Liver (tissue), 9 donors: ENCODE measurements around the gene TPRA1. TPM values are rescaled to one million over a fixed set of nuclear protein-coding genes. Genes with fewer than 3 reads are reported as not detected.

ENCODE experiments used
- DNase-seq: peaks from one replicate; pipeline ENCODE4 v3.0.0-alpha.2; 2017; ENCODE audit warnings: low spot score
- H3K27ac ChIP-seq, 2 donors: one replicate each; pipeline ENCODE4 v1.7.0; 2013; ENCODE audit warnings: inconsistent platforms in 2 of 2, low read length in 2 of 2, control low read depth in 1 of 2, low read depth in 1 of 2, mild to moderate bottlenecking in 1 of 2
- H3K27me3 ChIP-seq, 4 donors: one replicate each; pipeline versions ENCODE4 v1.6.1 to v1.7.0; 2013; ENCODE audit warnings: low read length in 3 of 4, inconsistent platforms in 1 of 4, mild to moderate bottlenecking in 1 of 4, moderate library complexity in 1 of 4; ENCODE audit not compliant: control insufficient read depth in 4 of 4, insufficient read depth in 4 of 4
- H3K36me3 ChIP-seq, 4 donors: one replicate each; pipeline versions ENCODE4 v1.6.1 to v1.7.0; 2013; ENCODE audit warnings: low read length in 3 of 4, mild to moderate bottlenecking in 3 of 4, low read depth in 1 of 4, moderate library complexity in 1 of 4; ENCODE audit not compliant: control insufficient read depth in 4 of 4, insufficient read depth in 3 of 4
- H3K4me1 ChIP-seq, 4 donors: one replicate each; pipeline versions ENCODE4 v1.6.1 to v1.7.0; 2013; ENCODE audit warnings: low read length in 3 of 4, mild to moderate bottlenecking in 3 of 4, moderate library complexity in 1 of 4; ENCODE audit not compliant: control insufficient read depth in 4 of 4, insufficient read depth in 4 of 4
- H3K4me3 ChIP-seq, 3 donors: one replicate each; pipeline versions ENCODE4 v1.6.1 to v1.7.0; 2013; ENCODE audit warnings: low read length in 3 of 3, control low read depth in 1 of 3, low read depth in 1 of 3, mild to moderate bottlenecking in 1 of 3
- H3K9ac ChIP-seq, 2 donors: one replicate each; pipeline ENCODE4 v1.7.0; 2013; ENCODE audit warnings: low read length in 2 of 2, mild to moderate bottlenecking in 2 of 2, moderate library complexity in 2 of 2, control low read depth in 1 of 2, low read depth in 1 of 2
- H3K9me3 ChIP-seq, 4 donors: one replicate each; pipeline versions ENCODE4 v1.6.1 to v1.7.0; 2013; ENCODE audit warnings: low read length in 3 of 4; ENCODE audit not compliant: control insufficient read depth in 4 of 4
- ATF3 ChIP-seq: IDR thresholded peaks from 2 replicates; pipeline ENCODE4 v1.6.1; 2016; ENCODE audit warnings: antibody characterized with exemption
- CTCF ChIP-seq: fragments of 150-350 bp; IDR thresholded peaks from 2 replicates; pipeline ENCODE4 v1.5.1; 2017; ENCODE audit warnings: improper control_type of control experiment, low read depth, low read length; ENCODE audit not compliant: missing input control
- EGR1 ChIP-seq, 2 donors: IDR thresholded peaks; 2 replicates each; pipeline ENCODE4 v1.6.1; 2016 to 2018; ENCODE audit warnings: antibody characterized with exemption in 2 of 2, low read depth in 2 of 2
- FOXA1 ChIP-seq: IDR thresholded peaks from 2 replicates; pipeline ENCODE4 v1.6.1; 2016; ENCODE audit warnings: antibody characterized with exemption
- GABPA ChIP-seq, 2 donors: IDR thresholded peaks in 1 of 2; conservative IDR thresholded peaks in 1 of 2; 2 replicates each; pipeline ENCODE4 v1.6.1; 2016; ENCODE audit warnings: antibody characterized with exemption in 2 of 2, mild to moderate bottlenecking in 1 of 2, moderate library complexity in 1 of 2
- HNF4A ChIP-seq, 2 donors: conservative IDR thresholded peaks; 2 replicates each; pipeline ENCODE4 v1.6.1; 2016; ENCODE audit warnings: antibody characterized with exemption in 2 of 2, mild to moderate bottlenecking in 2 of 2
- HNF4G ChIP-seq: IDR thresholded peaks from 2 replicates; pipeline ENCODE4 v1.6.1; 2016; ENCODE audit warnings: antibody characterized with exemption
- NR2F2 ChIP-seq: IDR thresholded peaks from 2 replicates; pipeline ENCODE4 v1.6.1; 2016; ENCODE audit warnings: antibody characterized with exemption
- RAD21 ChIP-seq, 2 donors: IDR thresholded peaks; 2 replicates each; pipeline ENCODE4 v1.6.1; 2016; ENCODE audit warnings: antibody characterized with exemption in 2 of 2, mild to moderate bottlenecking in 2 of 2
- REST ChIP-seq: IDR thresholded peaks from 2 replicates; pipeline ENCODE4 v1.6.1; 2016; ENCODE audit warnings: antibody characterized with exemption, mild to moderate bottlenecking
- SP1 ChIP-seq: IDR thresholded peaks from 2 replicates; pipeline ENCODE4 v1.6.1; 2018; ENCODE audit warnings: antibody characterized with exemption, mild to moderate bottlenecking
- TAF1 ChIP-seq: conservative IDR thresholded peaks from 2 replicates; pipeline ENCODE4 v1.6.1; 2016; ENCODE audit warnings: antibody characterized with exemption, mild to moderate bottlenecking
- YY1 ChIP-seq: IDR thresholded peaks from 2 replicates; pipeline ENCODE4 v1.6.1; 2016; ENCODE audit warnings: antibody characterized with exemption, mild to moderate bottlenecking
- ZBTB33 ChIP-seq: IDR thresholded peaks from 2 replicates; pipeline ENCODE4 v1.6.1; 2016; ENCODE audit warnings: antibody characterized with exemption
- WGBS: extraction: QIAGEN DNeasy Blood & Tissue Kit; methylation state at CpG from one replicate; pipeline ENCODE4 v1.1.7; 2013; 5-methylcytosine and 5-hydroxymethylcytosine counted together
- polyA plus RNA-seq, 2 donors: library from polyadenylated mRNA; stranded (reverse) in 1 of 2; unstranded in 1 of 2; fragments of 200-250 nt in 1 of 2; fragments of >200 nt in 1 of 2; fragmentation: Nextera tagmentation in 1 of 2; extraction: Ambion mirVana in 1 of 2; gene quantifications; one replicate each; pipeline versions ENCODE4 v1.2.1 to v1.2.3, GENCODE V29; 2013 to 2015
- total RNA-seq, 2 donors: library from RNA; depleted of rRNA; stranded (reverse); fragments of >200 nt; gene quantifications; one replicate each; pipeline ENCODE4 v1.2.3, GENCODE V29; 2014
- donor health status: healthy.
- donor health status: healthy.
- donor health status: healthy.
- donor health status: healthy.
- donor health status: healthy.

Gene TPRA1
- total and polyA plus RNA-seq, 4 donors = 17.3 to 27.1 (median 21.3) TPM

- no peak overlapping the region for H3K27ac ChIP-seq
- H3K27me3 ChIP-seq = no peaks in the 10 kb centered on the region
- H3K9me3 ChIP-seq = no peaks in the 10 kb centered on the region
- DNase-seq = no peak
- no peak overlapping the region for H3K9ac ChIP-seq
- no peak for TF ChIP-seq CTCF
- no peak for TF ChIP-seq RAD21 (IDR thresholded peaks at IDR 0.05)
- TF ChIP-seq REST = no peak
- no peak for TF ChIP-seq GABPA (IDR thresholded peaks at IDR 0.05 in 1 of 2, conservative IDR thresholded peaks at IDR 0.05 in 1 of 2)
- no peak for TF ChIP-seq HNF4A (conservative IDR thresholded peaks at IDR 0.05)
- TF ChIP-seq YY1 = no peak
- no peak for TF ChIP-seq NR2F2
- no peak for TF ChIP-seq SP1
- TF ChIP-seq HNF4G = no peak
- TF ChIP-seq ZBTB33 = no peak
- TF ChIP-seq TAF1 = no peak
- H3K36me3 ChIP-seq = peaks cover 2 to 8% (median 7%) of the 10 kb centered on the region in 4 donors
- peaks cover 0 to 15% (median 10%) of the 10 kb centered on the region in 4 donors for H3K4me1 ChIP-seq
- no peak overlapping the region for H3K4me3 ChIP-seq
- 91% methylated on average over 9 of the region's 9 CpGs for WGBS
These were observed 21.9 kb downstream of the TPRA1 start for GRCh38 chr3:127568586-127568985.

- H3K36me3 ChIP-seq = peaks cover 0 to 3% (median 1%) of the 10 kb centered on the region in 4 donors
- no peaks in the 10 kb centered on the region for H3K4me1 ChIP-seq
- no peaks in the 10 kb centered on the region for H3K27me3 ChIP-seq
- no peak overlapping the region for H3K9ac ChIP-seq
- DNase-seq = no peak
- WGBS = 77% methylated on average over 9 of the region's 9 CpGs
- no peak overlapping the region for H3K27ac ChIP-seq
- no peak overlapping the region for H3K4me3 ChIP-seq
- H3K9me3 ChIP-seq = no peaks in the 10 kb centered on the region
- TF ChIP-seq HNF4G = no peak
- TF ChIP-seq REST = no peak
- no peak for TF ChIP-seq CTCF
- TF ChIP-seq ATF3 = no peak
- TF ChIP-seq FOXA1 = no peak
- no peak for TF ChIP-seq ZBTB33
- no peak for TF ChIP-seq EGR1 (IDR thresholded peaks at IDR 0.05; ENCODE audit: low read depth in 2 of 2)
- TF ChIP-seq RAD21 (IDR thresholded peaks at IDR 0.05) = no peak
These were observed 23.7 kb downstream of the TPRA1 start for GRCh38 chr3:127566833-127567232.
